ENCODE results near the gene MSLN.

DNA sequence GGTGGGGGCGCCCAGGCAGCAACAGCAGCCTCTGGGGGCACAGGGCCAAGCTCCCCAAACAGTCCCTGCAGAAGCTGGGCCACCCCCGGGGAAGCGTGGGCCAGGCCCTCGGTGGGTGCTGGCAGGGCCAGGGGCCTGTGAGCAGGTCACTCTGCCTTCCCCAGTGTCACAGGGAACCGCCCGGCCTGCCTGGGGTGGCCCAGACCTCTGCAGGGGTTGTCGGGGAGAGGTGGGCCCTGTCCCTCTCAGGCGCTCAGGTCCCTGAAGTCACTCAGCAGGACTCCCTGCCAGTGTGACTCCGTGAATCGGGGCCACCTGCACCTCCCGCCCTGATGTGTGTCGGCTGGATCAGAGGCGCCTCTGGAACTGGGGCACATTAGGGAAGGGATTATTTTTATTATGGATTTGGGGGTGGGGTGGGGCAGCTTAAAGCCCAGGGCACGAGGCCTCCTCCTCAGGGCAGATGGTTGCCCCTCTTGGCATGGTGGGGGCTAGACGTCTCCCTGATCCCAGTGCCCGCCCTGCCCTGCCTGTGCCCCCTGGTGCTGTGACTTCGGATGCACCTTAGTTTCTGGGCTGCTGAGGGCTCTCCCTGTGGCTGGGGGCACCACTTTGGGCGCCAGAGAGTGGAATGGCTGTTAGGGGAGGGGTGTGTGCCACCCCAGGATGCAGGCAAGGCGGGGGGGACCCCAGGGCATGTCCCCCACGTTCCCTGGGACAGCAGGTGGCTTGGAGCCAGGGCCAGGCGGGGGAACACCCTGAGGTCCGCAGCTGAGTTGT, 41.2 kb downstream of the MSLN start:
- TF ChIP-seq SMAD3 (CRISPR knock-in tag; conservative IDR thresholded peaks at IDR 0.05) (no peak), TBL1XR1 (IDR thresholded peaks at IDR 0.05; ENCODE audit: low read length in 2 of 2) (no peak), POLR2A (conservative IDR thresholded peaks at IDR 0.05) (0 out of 2 replicates have a peak, but pooled peaks have one; percentile 8), ELF1 (tag; IDR thresholded peaks at IDR 0.05) (no peak), SREBF2 (CRISPR knock-in tag; IDR thresholded peaks at IDR 0.05) (no peak), ZNF24 (IDR thresholded peaks at IDR 0.05) (no peak), TAF1 (IDR thresholded peaks at IDR 0.05; ENCODE audit: control insufficient read depth, extremely low read depth, insufficient read depth, low read length, severe bottlenecking) (no peak), ETV1 (tag; conservative IDR thresholded peaks at IDR 0.05; ENCODE audit: low read depth) (no peak), NFE2 (IDR thresholded peaks at IDR 0.05; ENCODE audit: low read depth) (no peak), HDAC2 (IDR thresholded peaks at IDR 0.05) (no peak), FOXO4 (CRISPR knock-in tag; IDR thresholded peaks at IDR 0.05) (no peak), NR2C2 (CRISPR knock-in tag; IDR thresholded peaks at IDR 0.05) (no peak), NR2C2 (tag; IDR thresholded peaks at IDR 0.05) (no peak), REST (IDR thresholded peaks at IDR 0.05; ENCODE audit: borderline replicate concordance) (no peak), REST (CRISPR knock-in tag; IDR thresholded peaks at IDR 0.05; ENCODE audit: low read depth) (no peak)
- TF ChIP-seq, protein P1, sequence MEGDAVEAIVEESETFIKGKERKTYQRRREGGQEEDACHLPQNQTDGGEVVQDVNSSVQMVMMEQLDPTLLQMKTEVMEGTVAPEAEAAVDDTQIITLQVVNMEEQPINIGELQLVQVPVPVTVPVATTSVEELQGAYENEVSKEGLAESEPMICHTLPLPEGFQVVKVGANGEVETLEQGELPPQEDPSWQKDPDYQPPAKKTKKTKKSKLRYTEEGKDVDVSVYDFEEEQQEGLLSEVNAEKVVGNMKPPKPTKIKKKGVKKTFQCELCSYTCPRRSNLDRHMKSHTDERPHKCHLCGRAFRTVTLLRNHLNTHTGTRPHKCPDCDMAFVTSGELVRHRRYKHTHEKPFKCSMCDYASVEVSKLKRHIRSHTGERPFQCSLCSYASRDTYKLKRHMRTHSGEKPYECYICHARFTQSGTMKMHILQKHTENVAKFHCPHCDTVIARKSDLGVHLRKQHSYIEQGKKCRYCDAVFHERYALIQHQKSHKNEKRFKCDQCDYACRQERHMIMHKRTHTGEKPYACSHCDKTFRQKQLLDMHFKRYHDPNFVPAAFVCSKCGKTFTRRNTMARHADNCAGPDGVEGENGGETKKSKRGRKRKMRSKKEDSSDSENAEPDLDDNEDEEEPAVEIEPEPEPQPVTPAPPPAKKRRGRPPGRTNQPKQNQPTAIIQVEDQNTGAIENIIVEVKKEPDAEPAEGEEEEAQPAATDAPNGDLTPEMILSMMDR (IDR thresholded peaks at IDR 0.05 in 2 of 3, conservative IDR thresholded peaks at IDR 0.05 in 1 of 3; ENCODE audit: insufficient read depth in 2 of 3, low read depth in 1 of 3, low read length in 3 of 3) = no peak
